ENCODE measurements around the gene ASIC2.
"Not testable (repeated sequence)": the region's sequence is repeated elsewhere in the genome, so short reads cannot be mapped to it uniquely, and the experiment has no call there.

Gene ASIC2

GRCh38 chr17:33021731-33022408, 271.2 kb downstream of the ASIC2 start:
- DNase-seq (ENCODE audit: low spot score), result no peak

GRCh38 chr17:33019161-33019890, 273.8 kb downstream of the ASIC2 start:
- DNase-seq (ENCODE audit: low spot score), result no peak

- no peak for DNase-seq (ENCODE audit: low spot score)
Measured at GRCh38 chr17:33017366-33017765, 275.7 kb downstream of the ASIC2 start.

- no peak for DNase-seq (ENCODE audit: low spot score)
Measured at GRCh38 chr17:33016920-33017319, 276.2 kb downstream of the ASIC2 start.

GRCh38 chr17:33015716-33016346, 277.3 kb downstream of the ASIC2 start:
- DNase-seq (ENCODE audit: low spot score), result no peak

- DNase-seq (ENCODE audit: low spot score), result no peak
Measured at GRCh38 chr17:33014751-33015150, 278.3 kb downstream of the ASIC2 start.

GRCh38 chr17:33013596-33014375, 279.3 kb downstream of the ASIC2 start:
- no peak for DNase-seq (ENCODE audit: low spot score)

- DNase-seq (ENCODE audit: low spot score), result peak; percentile 97
Measured at GRCh38 chr17:33012522-33013033, 280.5 kb downstream of the ASIC2 start.

GRCh38 chr17:33009636-33010035, 283.5 kb downstream of the ASIC2 start:
- DNase-seq (ENCODE audit: low spot score), result no peak

- DNase-seq (ENCODE audit: low spot score), result no peak
Measured at GRCh38 chr17:33007186-33007585, 285.9 kb downstream of the ASIC2 start.

- DNase-seq (ENCODE audit: low spot score), result no peak
Measured at GRCh38 chr17:33002246-33002645, 290.8 kb downstream of the ASIC2 start.

GRCh38 chr17:32998887-32999228, 294.2 kb downstream of the ASIC2 start:
- DNase-seq (ENCODE audit: low spot score), result peak; percentile 20

GRCh38 chr17:32998111-32998886, 294.8 kb downstream of the ASIC2 start:
- peak; percentile 67 for DNase-seq (ENCODE audit: low spot score)

GRCh38 chr17:32995416-32996045, 297.6 kb downstream of the ASIC2 start:
- no peak for DNase-seq (ENCODE audit: low spot score)

- DNase-seq (ENCODE audit: low spot score), result no peak
Measured at GRCh38 chr17:32993977-32994376, 299.1 kb downstream of the ASIC2 start.

- no peak for DNase-seq (ENCODE audit: low spot score)
Measured at GRCh38 chr17:32992321-32993033, 300.6 kb downstream of the ASIC2 start.

- no peak for DNase-seq (ENCODE audit: low spot score)
Measured at GRCh38 chr17:32988481-32989101, 304.5 kb downstream of the ASIC2 start.

GRCh38 chr17:32987868-32988267, 305.2 kb downstream of the ASIC2 start:
- DNase-seq (ENCODE audit: low spot score), result not testable (repeated sequence)

GRCh38 chr17:32987453-32987805, 305.7 kb downstream of the ASIC2 start:
- not testable (repeated sequence) for DNase-seq (ENCODE audit: low spot score)

All from COLO829 (cell line).